Measurements from ENCODE around the gene SUSD6. TPM values are rescaled to one million over a fixed set of nuclear protein-coding genes. Genes with fewer than 3 reads are reported as not detected.
A peak's percentile ranks its signal among the peaks of the same experiment; 100 is the strongest.

Gene SUSD6
- total and polyA plus RNA-seq, 9 of the 15 experiments (the other 6 are each of a cell fraction or from before 2014, with no cell fraction given): 2.9 to 20.7 (median 5.6) TPM

DNA sequence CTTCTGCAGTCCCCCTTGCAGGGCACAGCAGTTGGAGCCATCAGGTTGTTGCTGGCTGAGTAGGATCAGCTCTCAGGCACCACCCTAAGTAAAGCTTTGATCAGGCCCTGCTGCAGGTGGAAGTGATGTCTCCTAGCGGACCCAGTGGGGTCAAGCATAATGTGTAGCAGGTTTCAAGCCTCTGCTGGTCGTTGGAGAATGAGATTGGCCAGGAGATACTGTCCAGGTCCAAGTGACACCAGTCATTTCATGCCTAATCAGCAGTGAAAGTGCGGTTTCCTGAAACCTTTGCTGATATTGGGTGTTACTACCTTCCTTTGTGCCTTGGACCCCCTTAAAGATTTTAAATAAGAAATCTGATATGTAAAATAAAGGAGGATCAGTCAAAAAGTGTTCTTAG, 72.6 kb downstream of the SUSD6 start:
- H3K27me3 ChIP-seq (ENCODE audit: control insufficient read depth in 2 of 2, insufficient read depth in 2 of 2, low read length in 2 of 2): no peaks in the 10 kb centered on the region
- no peaks in the 10 kb centered on the region for H3K9me3 ChIP-seq (replicated peaks; ENCODE audit: control insufficient read depth, insufficient read depth, low read depth, low read length)
- peaks cover 80% of the 10 kb centered on the region for H3K79me2 ChIP-seq (ENCODE audit: control insufficient read depth, insufficient read depth, low read length)
- H3K27ac ChIP-seq (ENCODE audit: extremely low read depth, low read depth, low read length): 0 out of 3 replicates have a peak overlapping the region, but pooled peaks have one; percentile 40
- H3K9ac ChIP-seq (ENCODE audit: insufficient read depth in 1 of 2, low read depth in 2 of 2, low read length in 2 of 2): peak overlapping the region in 1 of 2 experiments; percentile 24; a peak in 1 of 4 replicates
- H2AFZ ChIP-seq (ENCODE audit: low read depth, low read length): no peak overlapping the region
- BruUV-seq (replicated peaks): no TSS peak
- peak overlapping the region; percentile 22; the same call in 1 of the 2 replicates for H3K4me2 ChIP-seq (ENCODE audit: insufficient read depth, low read length)
- POLR2A ChIA-PET: no interaction called here
- H4K20me1 ChIP-seq (replicated peaks; ENCODE audit: control insufficient read depth, insufficient read depth, low read length): no peaks in the 10 kb centered on the region
- intact Hi-C loops (cut with micrococcal nuclease): no loop called here
- peak in 2 of 4 experiments; percentile 18 to 57 for DNase-seq (ENCODE audit: extremely low read depth in 1 of 4, low spot score in 3 of 4)
- peaks cover 2% of the 10 kb centered on the region; the same call in 1 of the 3 replicates for H3K36me3 ChIP-seq (ENCODE audit: control insufficient read depth, insufficient read depth, low read length)
- TF ChIP-seq, protein P1, sequence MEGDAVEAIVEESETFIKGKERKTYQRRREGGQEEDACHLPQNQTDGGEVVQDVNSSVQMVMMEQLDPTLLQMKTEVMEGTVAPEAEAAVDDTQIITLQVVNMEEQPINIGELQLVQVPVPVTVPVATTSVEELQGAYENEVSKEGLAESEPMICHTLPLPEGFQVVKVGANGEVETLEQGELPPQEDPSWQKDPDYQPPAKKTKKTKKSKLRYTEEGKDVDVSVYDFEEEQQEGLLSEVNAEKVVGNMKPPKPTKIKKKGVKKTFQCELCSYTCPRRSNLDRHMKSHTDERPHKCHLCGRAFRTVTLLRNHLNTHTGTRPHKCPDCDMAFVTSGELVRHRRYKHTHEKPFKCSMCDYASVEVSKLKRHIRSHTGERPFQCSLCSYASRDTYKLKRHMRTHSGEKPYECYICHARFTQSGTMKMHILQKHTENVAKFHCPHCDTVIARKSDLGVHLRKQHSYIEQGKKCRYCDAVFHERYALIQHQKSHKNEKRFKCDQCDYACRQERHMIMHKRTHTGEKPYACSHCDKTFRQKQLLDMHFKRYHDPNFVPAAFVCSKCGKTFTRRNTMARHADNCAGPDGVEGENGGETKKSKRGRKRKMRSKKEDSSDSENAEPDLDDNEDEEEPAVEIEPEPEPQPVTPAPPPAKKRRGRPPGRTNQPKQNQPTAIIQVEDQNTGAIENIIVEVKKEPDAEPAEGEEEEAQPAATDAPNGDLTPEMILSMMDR (IDR thresholded peaks at IDR 0.05 in 2 of 3, conservative IDR thresholded peaks at IDR 0.05 in 1 of 3; ENCODE audit: insufficient read depth in 2 of 3, low read depth in 1 of 3, low read length in 3 of 3): peak in 1 of 3 experiments; percentile 18; a peak in 1 of 6 replicates
- TF ChIP-seq ZNF143 (CRISPR knock-in tag; IDR thresholded peaks at IDR 0.05) (no peak), GATA2 (CRISPR knock-in tag; IDR thresholded peaks at IDR 0.05) (peak; percentile 68), CTBP1 (IDR thresholded peaks at IDR 0.05; ENCODE audit: borderline replicate concordance) (0 out of 2 replicates have a peak, but pooled peaks have one; percentile 37), RAD21 (CRISPR knock-in tag; conservative IDR thresholded peaks at IDR 0.05 in 1 of 2, IDR thresholded peaks at IDR 0.05 in 1 of 2) (peak in 1 of 2 experiments; percentile 21; a peak in 1 of 4 replicates), SMARCA4 (IDR thresholded peaks at IDR 0.05) (0 out of 2 replicates have a peak, but pooled peaks have one; percentile 24), ARID1B (IDR thresholded peaks at IDR 0.05) (peak; percentile 7; the same call in 1 of the 2 replicates), SOX6 (IDR thresholded peaks at IDR 0.05) (0 out of 2 replicates have a peak, but pooled peaks have one; percentile 13), BRD9 (IDR thresholded peaks at IDR 0.05; ENCODE audit: low read depth, partially characterized antibody) (no peak)
- WGBS (ENCODE audit: insufficient coverage, low coverage, missing lambda C conversion rate): 0% methylated on average over 2 of the region's 3 CpGs
- no peaks in the 10 kb centered on the region for H3K9me1 ChIP-seq (ENCODE audit: control insufficient read depth, insufficient read depth, low read length)
- H3K4me3 ChIP-seq: no peak overlapping the region
- FAIRE-seq: peak; percentile 57
- CTCF ChIA-PET (ENCODE audit: low intra/inter-chr PET ratio): no interaction called here
- in situ Hi-C loops (cut with MboI): no loop called here
- H3K4me1 ChIP-seq (replicated peaks in 1 of 2; ENCODE audit: control insufficient read depth in 2 of 2, insufficient read depth in 2 of 2, low read length in 2 of 2): peaks cover 17 to 44% of the 10 kb centered on the region in 2 experiments; a peak in 4 of 5 replicates
- ATAC-seq: peak; percentile 81
